Measurements from ENCODE around the gene TRPC3. TPM values are rescaled to one million over a fixed set of nuclear protein-coding genes. Genes with fewer than 3 reads are reported as not detected.

The TRPC3 gene
- total RNA-seq, 1 donor from 2014 or later = under 0.01 TPM

- DNase-seq (ENCODE audit: low read depth in 2 of 2) = no peak
Observed at GRCh38 chr4:121876070-121876469, 75.8 kb downstream of the TRPC3 start.

GRCh38 chr4:121875652-121876051 lies 76.2 kb downstream of the TRPC3 start:
- DNase-seq (ENCODE audit: low read depth in 2 of 2) = no peak

GRCh38 chr4:121873604-121874003 lies 78.3 kb downstream of the TRPC3 start:
- DNase-seq (ENCODE audit: low read depth in 2 of 2) = no peak

- DNase-seq (ENCODE audit: low read depth in 2 of 2) = peak; percentile 82 to 98
Observed at GRCh38 chr4:121869841-121870822, 81.7 kb downstream of the TRPC3 start, which contains the start of gene BBS7. BBS7 (minus strand) TSS chr4:121870474; CDS start chr4:121870313, 161 bp downstream.

GRCh38 chr4:121863799-121864198 lies 88.1 kb downstream of the TRPC3 start:
- no peak for DNase-seq (ENCODE audit: low read depth in 2 of 2)

- DNase-seq (ENCODE audit: low read depth in 2 of 2) = no peak
Observed at GRCh38 chr4:121861426-121861825, 90.4 kb downstream of the TRPC3 start.

- peak in 1 of 2 donors; percentile 23 for DNase-seq (ENCODE audit: low read depth in 2 of 2)
Observed at GRCh38 chr4:121860121-121860520, 91.7 kb downstream of the TRPC3 start.

- DNase-seq (ENCODE audit: low read depth in 2 of 2) = no peak
Observed at GRCh38 chr4:121851354-121851753, 100.5 kb downstream of the TRPC3 start.

- no peak for DNase-seq (ENCODE audit: low read depth in 2 of 2)
Observed at GRCh38 chr4:121846662-121847061, 105.2 kb downstream of the TRPC3 start.

- no peak for DNase-seq (ENCODE audit: low read depth in 2 of 2)
Observed at GRCh38 chr4:121842862-121843261, 109.0 kb downstream of the TRPC3 start.

GRCh38 chr4:121838136-121838535 lies 113.7 kb downstream of the TRPC3 start:
- DNase-seq (ENCODE audit: low read depth in 2 of 2) = no peak

- no peak for DNase-seq (ENCODE audit: low read depth in 2 of 2)
Observed at GRCh38 chr4:121829511-121829910, 122.3 kb downstream of the TRPC3 start.

Other genes with a start within 250 kb of the TRPC3 start
- 0.13 and 0.38 TPM in 2 replicates for gene SMIM43, start 186.9 kb downstream of the TRPC3 start, total RNA-seq
- gene EXOSC9, start 150.7 kb downstream of the TRPC3 start, total RNA-seq = 26.4 and 30.7 TPM in 2 replicates
- gene CCNA2, start 128.2 kb downstream of the TRPC3 start, total RNA-seq = 20.9 and 51.3 TPM in 2 replicates
- 7.8 and 11.7 TPM in 2 replicates for gene BBS7, start 81.6 kb downstream of the TRPC3 start, total RNA-seq
- 69.3 and 88.1 TPM in 2 replicates for gene BLTP1, start 200.3 kb upstream of the TRPC3 start, total RNA-seq